ES-I3 (cell line): ENCODE measurements around the gene MIP.
"Not testable (repeated sequence)": the region's sequence is repeated elsewhere in the genome, so short reads cannot be mapped to it uniquely, and the experiment has no call there.

Experiments
- H3K36me3 ChIP-seq: 2 replicates; pipeline ENCODE4 v1.6.1; 2013; ENCODE audit warnings: mild to moderate bottlenecking, low read length, control low read depth, moderate library complexity; ENCODE audit not compliant: insufficient read depth
- H3K4me1 ChIP-seq: 2 replicates; pipeline ENCODE4 v1.6.1; 2013; ENCODE audit warnings: mild to moderate bottlenecking, control low read depth, low read length; ENCODE audit not compliant: insufficient read depth
- H3K9ac ChIP-seq: 2 replicates; pipeline ENCODE4 v1.6.1; 2013; ENCODE audit warnings: low read depth, mild to moderate bottlenecking, low read length, moderate library complexity
- H3K9me3 ChIP-seq: 2 replicates; pipeline ENCODE4 v1.6.1; 2013; ENCODE audit warnings: mild to moderate bottlenecking, low read length, moderate library complexity; ENCODE audit not compliant: control insufficient read depth, insufficient read depth

MIP gene

DNA sequence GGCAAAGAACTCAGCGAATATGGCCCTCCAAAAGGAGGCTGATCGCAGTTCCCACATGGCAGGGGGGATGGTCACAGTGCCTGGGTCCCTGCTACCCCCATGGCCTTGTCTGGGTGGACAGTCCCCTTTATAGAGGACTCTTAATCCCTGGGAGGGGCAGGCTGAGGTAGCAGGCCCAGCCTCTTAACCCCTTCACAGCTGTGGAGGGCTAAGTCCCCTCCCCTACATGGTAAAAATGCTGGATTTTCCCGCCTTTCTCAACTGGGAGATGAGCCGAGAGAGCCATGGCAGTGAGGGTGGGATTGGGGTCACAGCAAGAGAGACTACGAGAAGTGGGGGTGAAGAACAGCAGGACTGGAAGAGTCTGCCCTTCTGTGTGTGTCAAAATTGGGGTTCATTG, at the start of gene MIP:
Gene MIP, minus strand, starts transcription at position 101 of the 400 bp plus-strand sequence. Its CDS starts 44 bp downstream, at position 57.
- no peak within 1 kb of the TSS for H3K9ac ChIP-seq
- H3K9me3 ChIP-seq = no peaks in the 10 kb centered on the region
- no peaks in the 10 kb centered on the region for H3K36me3 ChIP-seq
- H3K4me1 ChIP-seq = no peaks in the 10 kb centered on the region

DNA sequence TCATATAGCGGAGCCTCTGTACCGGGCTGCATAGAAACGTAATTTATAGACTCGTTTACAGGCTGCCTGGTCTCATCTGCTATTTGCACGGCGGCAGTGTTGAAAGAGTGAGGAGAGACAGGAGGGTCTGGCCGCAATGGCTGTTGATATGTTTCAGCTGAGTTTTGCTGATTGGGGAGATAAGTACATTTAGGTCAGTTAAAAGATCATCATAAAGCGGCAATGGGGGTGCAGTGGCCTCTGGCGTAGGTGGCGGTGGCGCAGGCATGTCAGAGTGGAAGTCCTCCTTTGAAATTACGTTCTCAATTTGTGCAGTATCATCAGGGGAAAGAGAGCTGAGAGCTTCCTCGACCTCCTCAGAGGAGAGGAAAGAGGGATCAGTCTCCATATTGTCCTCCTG, 45.4 kb upstream of the MIP start:
- not testable (repeated sequence) for H3K4me1 ChIP-seq, H3K36me3 ChIP-seq, H3K9ac ChIP-seq, H3K9me3 ChIP-seq

DNA sequence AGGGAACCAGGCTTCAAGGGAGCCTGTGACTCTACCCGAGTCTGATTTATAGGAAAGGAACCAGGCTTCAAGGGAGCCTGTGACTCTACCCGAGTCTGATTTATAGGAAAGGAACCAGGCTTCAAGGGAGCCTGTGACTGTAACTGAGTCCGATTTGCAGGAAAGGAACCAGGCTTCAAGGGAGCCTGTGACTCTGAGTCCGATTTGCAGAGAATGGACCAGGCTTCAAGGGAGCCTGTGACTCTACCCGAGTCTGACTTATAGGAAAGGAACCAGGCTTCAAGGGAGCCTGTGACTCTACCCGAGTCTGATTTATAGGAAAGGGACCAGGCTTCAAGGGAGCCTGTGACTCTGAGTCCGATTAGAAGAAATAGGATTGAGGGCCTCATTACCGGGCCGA, 45.0 kb upstream of the MIP start:
- not testable (repeated sequence) for H3K9ac ChIP-seq, H3K36me3 ChIP-seq, H3K9me3 ChIP-seq, H3K4me1 ChIP-seq

DNA sequence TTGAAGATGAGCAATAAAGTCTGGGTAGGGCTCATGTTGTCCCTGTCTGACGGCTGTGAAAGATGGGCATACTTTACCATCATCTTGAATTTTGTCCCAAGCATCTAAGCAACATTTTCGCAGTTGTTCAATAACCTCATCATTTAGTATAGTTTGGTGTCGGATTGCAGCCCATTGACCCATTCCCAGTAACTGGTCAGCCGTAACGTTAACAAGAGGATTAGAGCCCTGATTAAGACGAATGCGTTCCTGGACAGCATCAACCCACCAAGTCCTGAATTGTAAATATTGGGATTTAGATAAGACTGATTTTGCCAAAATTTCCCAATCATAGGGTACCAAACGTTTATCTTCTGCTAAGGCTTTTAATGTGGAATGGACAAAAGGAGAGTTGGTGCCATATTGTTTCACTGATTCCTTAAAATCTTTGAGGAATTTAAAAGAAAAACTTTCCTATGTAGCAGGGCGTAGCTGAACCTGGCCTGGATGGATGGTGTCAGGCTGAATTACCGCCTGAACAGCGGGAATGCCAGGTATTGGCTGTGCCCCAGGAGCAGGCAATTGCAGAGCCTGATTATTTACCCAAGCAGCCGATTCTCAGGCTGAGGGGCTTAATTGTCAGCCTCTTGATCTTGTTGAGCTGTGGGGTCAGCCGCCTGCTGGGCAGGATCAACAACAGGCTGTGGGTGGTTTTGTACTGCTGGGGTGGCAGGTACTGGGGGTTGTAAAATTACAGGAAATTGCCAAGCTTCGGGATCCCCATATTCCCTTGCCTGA, 43.9 kb upstream of the MIP start:
- not testable (repeated sequence) for H3K4me1 ChIP-seq, H3K36me3 ChIP-seq, H3K9me3 ChIP-seq, H3K9ac ChIP-seq

DNA sequence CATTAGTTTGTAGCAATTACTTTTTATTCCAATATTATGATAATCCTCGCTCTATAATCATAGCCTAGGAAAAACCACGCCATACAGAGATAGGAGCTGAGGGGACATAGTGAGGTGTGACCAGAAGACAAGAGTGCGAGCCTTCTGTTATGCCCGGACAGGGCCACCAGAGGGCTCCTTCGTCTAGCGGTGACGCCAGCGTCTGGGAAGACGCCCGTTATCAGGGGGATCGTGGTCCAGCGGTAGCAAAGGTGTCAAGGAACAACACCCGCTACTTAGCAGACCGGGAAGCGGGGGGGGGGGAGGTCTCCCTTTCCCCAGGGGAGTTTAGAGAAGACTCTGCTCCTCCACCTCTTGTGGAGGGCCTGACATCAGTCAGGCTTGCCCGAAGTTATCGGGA, 42.2 kb upstream of the MIP start:
- not testable (repeated sequence) for H3K9ac ChIP-seq, H3K36me3 ChIP-seq, H3K4me1 ChIP-seq, H3K9me3 ChIP-seq

DNA sequence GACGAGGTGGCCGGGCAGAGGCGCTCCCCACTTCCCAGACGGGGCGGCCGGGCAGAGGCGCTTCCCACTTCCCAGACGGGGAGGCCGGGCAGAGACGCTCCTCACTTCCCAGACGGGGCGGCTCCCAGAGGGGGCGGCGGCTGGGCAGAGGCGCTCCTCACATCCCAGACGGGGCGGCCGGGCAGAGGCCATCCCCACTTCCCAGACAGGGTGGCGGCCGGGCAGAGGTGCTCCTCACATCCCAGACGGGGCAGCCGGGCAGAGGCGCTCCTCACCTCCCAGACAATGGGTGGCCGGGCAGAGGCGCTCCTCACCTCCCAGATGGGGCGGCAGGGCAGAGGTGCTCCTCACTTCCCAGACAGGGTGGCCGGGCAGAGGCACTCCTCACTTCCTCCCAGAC, 40.0 kb upstream of the MIP start:
- not testable (repeated sequence) for H3K4me1 ChIP-seq, H3K9me3 ChIP-seq, H3K36me3 ChIP-seq, H3K9ac ChIP-seq

DNA sequence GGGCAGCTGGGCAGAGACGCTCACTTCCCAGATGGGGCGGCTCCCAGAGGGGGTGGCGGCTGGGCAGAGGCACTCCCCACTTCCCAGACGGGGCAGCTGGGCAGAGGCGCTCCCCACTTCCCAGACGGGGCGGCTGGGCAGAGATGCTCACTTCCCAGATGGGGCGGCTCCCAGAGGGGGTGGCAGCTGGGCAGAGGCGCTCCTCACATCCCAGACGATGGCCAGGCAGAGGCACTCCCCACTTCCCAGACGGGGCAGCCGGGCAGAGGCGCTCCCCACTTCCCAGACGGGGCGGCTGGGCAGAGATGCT, 39.6 kb upstream of the MIP start:
- not testable (repeated sequence) for H3K9me3 ChIP-seq, H3K4me1 ChIP-seq, H3K36me3 ChIP-seq, H3K9ac ChIP-seq

DNA sequence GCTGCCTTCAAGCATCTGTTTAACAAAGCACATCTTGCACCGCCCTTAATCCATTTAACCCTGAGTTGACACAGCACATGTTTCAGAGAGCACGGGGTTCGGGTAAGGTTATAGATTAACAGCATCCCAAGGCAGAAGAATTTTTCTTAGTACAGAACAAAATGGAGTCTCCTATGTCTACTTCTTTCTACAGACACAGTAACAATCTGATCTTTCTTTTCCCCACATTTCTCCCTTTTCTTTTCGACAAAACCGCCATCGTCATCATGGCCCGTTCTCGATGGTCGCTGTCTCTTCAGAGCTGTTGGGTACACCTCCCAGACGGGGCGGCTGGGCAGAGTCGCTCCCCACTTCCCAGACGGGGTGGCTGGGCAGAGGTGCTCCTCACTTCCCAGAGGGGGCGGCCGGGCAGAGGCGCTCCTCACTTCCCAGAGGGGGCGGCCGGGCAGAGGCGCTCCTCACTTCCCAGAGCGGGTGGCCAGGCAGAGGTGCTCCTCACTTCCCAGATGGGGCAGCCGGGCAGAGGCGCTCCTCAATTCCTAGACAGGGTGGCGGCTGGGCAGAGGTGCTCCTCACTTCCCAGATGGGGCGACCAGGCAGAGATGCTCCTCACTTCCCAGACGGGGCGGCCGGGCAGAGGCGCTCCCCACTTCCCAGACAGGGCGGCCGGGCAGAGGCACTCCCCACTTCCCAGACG, 39.1 kb upstream of the MIP start:
- not testable (repeated sequence) for H3K9ac ChIP-seq, H3K36me3 ChIP-seq, H3K4me1 ChIP-seq, H3K9me3 ChIP-seq

DNA sequence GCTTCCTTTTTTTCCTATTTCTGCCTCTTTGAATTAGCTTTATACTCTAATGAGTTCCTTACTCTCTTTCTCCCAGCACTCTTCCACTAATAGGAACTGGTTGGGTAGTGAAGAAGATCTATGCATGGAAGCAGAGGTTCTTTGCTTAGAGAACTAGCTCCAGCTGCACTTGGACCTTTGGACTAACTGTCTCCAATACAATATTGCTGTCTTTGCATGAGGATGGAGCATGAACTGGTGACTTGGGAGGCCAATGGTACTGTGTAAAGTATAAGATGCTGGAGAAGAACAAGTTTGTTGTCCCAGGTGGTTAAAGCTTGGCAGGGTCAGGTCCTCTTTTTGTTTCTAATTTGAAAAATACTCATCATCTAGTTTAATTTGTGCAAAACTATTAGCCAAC, 35.9 kb upstream of the MIP start:
- H3K9me3 ChIP-seq = 0 out of 2 replicates have a peak, but pooled peaks cover 4% of the 10 kb centered on the region
- no peak overlapping the region for H3K9ac ChIP-seq
- H3K36me3 ChIP-seq = no peaks in the 10 kb centered on the region
- H3K4me1 ChIP-seq = peaks cover 5% of the 10 kb centered on the region; the same call in 1 of the 2 replicates

DNA sequence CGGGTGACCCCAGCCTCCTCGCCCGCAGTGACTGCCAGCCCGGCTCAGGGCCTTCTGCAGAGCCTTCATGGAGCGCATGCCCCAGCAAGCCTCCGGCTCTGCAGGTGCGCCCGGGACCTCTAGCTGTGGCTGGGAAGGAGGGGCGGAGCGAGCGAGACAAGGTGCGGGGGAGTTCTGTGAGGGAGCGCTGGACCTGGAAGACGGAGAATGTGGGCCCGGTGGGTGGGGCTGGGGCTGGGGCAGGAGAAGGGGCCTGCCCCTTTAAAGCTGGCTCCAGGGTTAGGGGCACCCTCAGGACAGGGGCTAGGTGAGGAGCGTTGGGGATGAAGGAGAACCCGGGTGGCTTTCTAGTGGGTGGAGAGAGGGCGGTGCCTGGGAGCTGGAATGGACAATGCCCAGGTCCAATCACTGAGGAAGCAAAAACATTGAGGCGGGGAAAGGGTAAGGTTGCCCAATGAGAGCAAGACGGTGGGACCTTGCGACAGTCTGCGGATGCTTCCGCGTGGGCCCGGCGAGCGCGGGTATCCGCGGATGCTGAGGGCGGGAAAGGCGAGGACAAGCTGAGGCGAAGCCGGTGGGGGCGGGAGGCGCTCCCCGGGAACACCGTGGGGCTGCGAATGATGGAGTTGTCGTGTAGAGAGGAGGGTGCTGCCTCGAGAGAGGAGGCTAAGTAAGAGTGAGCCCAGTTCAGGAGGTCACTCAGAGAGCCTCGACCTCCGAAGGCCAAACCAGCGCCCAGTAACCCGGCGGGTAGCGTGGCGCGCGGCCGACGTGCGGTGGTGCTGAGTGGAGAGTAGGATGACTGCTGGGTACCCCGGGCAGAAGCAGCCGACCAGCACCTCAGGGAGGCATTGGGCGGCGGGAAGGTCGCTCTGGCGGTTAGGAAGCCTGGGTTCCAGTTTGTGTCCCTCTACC, 33.8 kb upstream of the MIP start, which contains the start of gene GLS2:
Gene GLS2, minus strand, starts transcription at position 121 of the 915 bp plus-strand sequence. Its CDS starts 43 bp downstream, at position 78.
- H3K4me1 ChIP-seq = peaks cover 5% of the 10 kb centered on the region; the same call in 1 of the 2 replicates
- H3K9ac ChIP-seq = peak within 1 kb of the TSS; percentile 78
- H3K9me3 ChIP-seq = 0 out of 2 replicates have a peak, but pooled peaks cover 4% of the 10 kb centered on the region
- H3K36me3 ChIP-seq = no peaks in the 10 kb centered on the region

DNA sequence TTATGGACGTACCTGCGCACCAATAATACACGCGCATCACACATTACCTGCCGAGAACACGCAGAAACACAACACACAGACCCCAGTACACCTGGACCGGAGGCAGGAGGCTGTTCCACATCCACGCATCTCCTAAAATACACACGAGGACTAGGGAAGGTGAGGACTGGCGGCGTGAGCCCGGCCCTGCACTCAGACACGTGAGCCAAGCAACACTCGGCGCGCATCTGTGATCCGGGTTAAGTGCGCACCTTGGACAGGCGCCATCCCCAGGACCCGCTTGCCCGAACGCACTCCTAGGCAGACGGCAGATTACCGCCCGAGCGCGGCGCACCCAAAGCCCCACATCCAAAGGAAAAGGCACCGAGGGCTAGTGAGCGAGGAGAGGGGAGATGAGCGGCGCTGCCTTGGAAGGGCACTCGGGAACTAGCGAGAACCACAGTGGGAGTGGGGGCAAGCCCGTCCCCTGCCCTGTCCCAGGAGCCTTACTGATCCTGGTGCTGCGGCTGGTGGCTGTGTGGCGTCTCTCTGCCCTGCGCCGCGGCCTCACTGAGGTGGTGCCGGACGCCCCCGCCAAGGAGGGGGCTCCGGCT, 33.1 kb upstream of the MIP start:
- peaks cover 5% of the 10 kb centered on the region; the same call in 1 of the 2 replicates for H3K4me1 ChIP-seq
- H3K9me3 ChIP-seq = 0 out of 2 replicates have a peak, but pooled peaks cover 4% of the 10 kb centered on the region
- no peaks in the 10 kb centered on the region for H3K36me3 ChIP-seq
- peak overlapping the region; percentile 78 for H3K9ac ChIP-seq

DNA sequence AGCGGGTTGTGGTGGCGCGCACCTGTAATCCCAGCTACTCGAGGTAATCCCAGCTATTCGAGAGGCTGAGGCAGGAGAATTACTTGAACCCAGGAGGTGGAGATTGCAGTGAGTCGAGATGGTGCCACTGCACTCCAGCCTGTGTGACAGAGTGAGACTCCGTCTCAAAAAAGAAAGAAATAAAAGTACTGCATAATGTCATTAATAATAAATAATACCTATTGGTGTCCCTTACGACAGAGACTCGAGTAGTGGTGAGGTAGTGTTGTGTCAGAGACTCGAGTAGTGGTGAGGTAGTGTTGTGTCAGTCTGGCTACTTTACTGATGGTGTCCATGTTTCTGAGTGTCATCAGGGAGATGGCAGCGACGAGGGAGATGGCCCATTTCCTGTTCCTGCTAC, 32.2 kb upstream of the MIP start:
- H3K9me3 ChIP-seq = 0 out of 2 replicates have a peak, but pooled peaks cover 4% of the 10 kb centered on the region
- H3K9ac ChIP-seq = peak overlapping the region; percentile 78
- H3K36me3 ChIP-seq = no peaks in the 10 kb centered on the region
- H3K4me1 ChIP-seq = peaks cover 5% of the 10 kb centered on the region; the same call in 1 of the 2 replicates

DNA sequence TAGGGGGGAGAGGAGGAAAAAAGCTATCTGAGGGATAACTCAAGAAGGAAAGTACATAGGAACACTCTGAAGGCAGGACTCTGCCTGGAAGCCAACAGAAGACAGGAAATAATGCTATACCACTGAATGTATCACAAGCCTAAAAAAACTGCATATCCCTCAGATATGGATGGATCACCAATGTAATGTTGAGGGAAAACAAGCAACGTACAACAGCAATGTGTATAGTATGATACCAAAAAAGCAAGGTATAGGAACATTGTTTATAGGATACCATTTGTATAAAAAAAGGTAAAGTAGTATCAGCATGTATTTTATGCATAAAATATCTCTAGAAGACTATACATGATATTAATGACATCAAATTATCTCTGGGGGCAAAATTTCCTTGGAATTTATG, 30.1 kb upstream of the MIP start:
- Histone ChIP-seq H3K4me1 (peaks cover 5% of the 10 kb centered on the region; the same call in 1 of the 2 replicates), H3K9ac (no peak overlapping the region), H3K9me3 (0 out of 2 replicates have a peak, but pooled peaks cover 4% of the 10 kb centered on the region), H3K36me3 (no peaks in the 10 kb centered on the region)

DNA sequence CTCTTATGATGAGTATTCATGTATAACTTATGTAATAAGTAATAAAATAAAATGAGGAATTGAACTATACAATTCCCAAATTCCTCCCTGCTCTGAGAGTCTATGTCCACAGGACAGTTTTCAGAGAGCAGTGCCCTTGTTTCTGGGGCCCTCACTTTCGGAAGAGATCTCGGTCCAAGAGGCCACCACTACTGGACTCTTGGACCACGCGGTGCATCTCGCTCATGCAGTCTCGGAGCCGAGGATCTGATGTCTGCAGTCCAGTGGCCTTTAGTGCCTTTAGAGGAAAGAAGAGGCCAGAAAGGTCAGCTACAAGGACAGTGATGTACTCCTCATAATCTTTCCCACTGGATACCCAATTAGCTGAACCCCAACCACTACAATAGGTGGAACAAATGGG, 25.2 kb upstream of the MIP start:
- no peaks in the 10 kb centered on the region for H3K36me3 ChIP-seq
- H3K9ac ChIP-seq = no peak overlapping the region
- H3K9me3 ChIP-seq = no peaks in the 10 kb centered on the region
- no peaks in the 10 kb centered on the region for H3K4me1 ChIP-seq
